ENCODE results near the gene RNF128.

RNF128 gene

DNA sequence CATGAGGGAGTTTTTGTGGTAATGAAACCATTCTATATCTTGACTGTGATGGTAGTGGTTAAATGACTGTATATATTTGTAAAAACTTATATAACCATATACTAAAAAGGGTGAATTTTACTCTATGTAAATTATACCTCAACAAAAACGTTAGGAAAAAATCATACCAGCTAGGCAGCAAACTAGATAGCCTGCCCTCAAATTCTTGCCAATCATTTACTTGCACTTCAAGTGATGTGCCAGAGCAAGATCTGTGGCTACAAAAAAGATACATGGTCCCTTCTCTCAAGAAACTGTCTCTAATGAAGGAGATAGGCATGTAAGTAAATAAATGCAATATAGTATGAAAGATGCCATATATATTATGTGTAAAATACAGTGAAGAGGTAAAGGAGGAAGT, 10.0 kb upstream of the RNF128 start:
- no peaks in the 10 kb centered on the region for H3K9me2 ChIP-seq (ENCODE audit: low read depth, low read length)
- no peaks in the 10 kb centered on the region for H3F3A ChIP-seq (ENCODE audit: insufficient read depth, low read length)
- no peaks in the 10 kb centered on the region for H4K20me1 ChIP-seq (ENCODE audit: insufficient read depth, low read length)
- no peaks in the 10 kb centered on the region for H3K27me3 ChIP-seq (ENCODE audit: insufficient read depth, low read length)
- H3K27ac ChIP-seq (ENCODE audit: low read depth, low read length, poor library complexity, severe bottlenecking), result no peak overlapping the region
- no peaks in the 10 kb centered on the region for H3K79me2 ChIP-seq (ENCODE audit: insufficient read depth, low read length)
- H3K4me1 ChIP-seq (ENCODE audit: insufficient read depth, low read length, severe bottlenecking), result no peaks in the 10 kb centered on the region
- no peak overlapping the region for H2AFZ ChIP-seq (ENCODE audit: low read length)
- H3K9ac ChIP-seq (ENCODE audit: low read length), result no peak overlapping the region
- TF ChIP-seq, protein P1, sequence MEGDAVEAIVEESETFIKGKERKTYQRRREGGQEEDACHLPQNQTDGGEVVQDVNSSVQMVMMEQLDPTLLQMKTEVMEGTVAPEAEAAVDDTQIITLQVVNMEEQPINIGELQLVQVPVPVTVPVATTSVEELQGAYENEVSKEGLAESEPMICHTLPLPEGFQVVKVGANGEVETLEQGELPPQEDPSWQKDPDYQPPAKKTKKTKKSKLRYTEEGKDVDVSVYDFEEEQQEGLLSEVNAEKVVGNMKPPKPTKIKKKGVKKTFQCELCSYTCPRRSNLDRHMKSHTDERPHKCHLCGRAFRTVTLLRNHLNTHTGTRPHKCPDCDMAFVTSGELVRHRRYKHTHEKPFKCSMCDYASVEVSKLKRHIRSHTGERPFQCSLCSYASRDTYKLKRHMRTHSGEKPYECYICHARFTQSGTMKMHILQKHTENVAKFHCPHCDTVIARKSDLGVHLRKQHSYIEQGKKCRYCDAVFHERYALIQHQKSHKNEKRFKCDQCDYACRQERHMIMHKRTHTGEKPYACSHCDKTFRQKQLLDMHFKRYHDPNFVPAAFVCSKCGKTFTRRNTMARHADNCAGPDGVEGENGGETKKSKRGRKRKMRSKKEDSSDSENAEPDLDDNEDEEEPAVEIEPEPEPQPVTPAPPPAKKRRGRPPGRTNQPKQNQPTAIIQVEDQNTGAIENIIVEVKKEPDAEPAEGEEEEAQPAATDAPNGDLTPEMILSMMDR (IDR thresholded peaks at IDR 0.05; ENCODE audit: low read length), result no peak
- TF ChIP-seq EZH2 (IDR thresholded peaks at IDR 0.05; ENCODE audit: borderline replicate concordance, low read length), result no peak
- no peak overlapping the region for H3K4me3 ChIP-seq (ENCODE audit: low read depth, low read length, poor library complexity, severe bottlenecking)
- H3K36me3 ChIP-seq (ENCODE audit: insufficient read depth, low read length), result no peaks in the 10 kb centered on the region
- H3K4me2 ChIP-seq (ENCODE audit: low read length), result no peak overlapping the region
- no peaks in the 10 kb centered on the region for H3K9me3 ChIP-seq (ENCODE audit: low read length)

GRCh38 chrX:106718709-106719108, 7.8 kb upstream of the RNF128 start:
- Histone ChIP-seq H2AFZ (ENCODE audit: low read length) (no peak overlapping the region), H3K36me3 (ENCODE audit: insufficient read depth, low read length) (no peaks in the 10 kb centered on the region), H3K27ac (ENCODE audit: low read depth, low read length, poor library complexity, severe bottlenecking) (no peak overlapping the region), H3K9me2 (ENCODE audit: low read depth, low read length) (no peaks in the 10 kb centered on the region), H3K9ac (ENCODE audit: low read length) (no peak overlapping the region), H3K79me2 (ENCODE audit: insufficient read depth, low read length) (no peaks in the 10 kb centered on the region), H3K4me3 (ENCODE audit: low read depth, low read length, poor library complexity, severe bottlenecking) (no peak overlapping the region), H4K20me1 (ENCODE audit: insufficient read depth, low read length) (no peaks in the 10 kb centered on the region), H3K9me3 (ENCODE audit: low read length) (no peaks in the 10 kb centered on the region), H3K27me3 (ENCODE audit: insufficient read depth, low read length) (no peaks in the 10 kb centered on the region), H3F3A (ENCODE audit: insufficient read depth, low read length) (no peaks in the 10 kb centered on the region), H3K4me2 (ENCODE audit: low read length) (no peak overlapping the region), H3K4me1 (ENCODE audit: insufficient read depth, low read length, severe bottlenecking) (no peaks in the 10 kb centered on the region)
- TF ChIP-seq, protein P1 (IDR thresholded peaks at IDR 0.05; ENCODE audit: low read length), result no peak
- no peak for TF ChIP-seq EZH2 (IDR thresholded peaks at IDR 0.05; ENCODE audit: borderline replicate concordance, low read length)

- no peaks in the 10 kb centered on the region for H3F3A ChIP-seq (ENCODE audit: insufficient read depth, low read length)
- H3K27me3 ChIP-seq (ENCODE audit: insufficient read depth, low read length), result no peaks in the 10 kb centered on the region
- no peaks in the 10 kb centered on the region for H3K9me3 ChIP-seq (ENCODE audit: low read length)
- no peak overlapping the region for H3K9ac ChIP-seq (ENCODE audit: low read length)
- no peaks in the 10 kb centered on the region for H3K9me2 ChIP-seq (ENCODE audit: low read depth, low read length)
- no peak overlapping the region for H3K27ac ChIP-seq (ENCODE audit: low read depth, low read length, poor library complexity, severe bottlenecking)
- H2AFZ ChIP-seq (ENCODE audit: low read length), result no peak overlapping the region
- no peaks in the 10 kb centered on the region for H3K36me3 ChIP-seq (ENCODE audit: insufficient read depth, low read length)
- no peak overlapping the region for H3K4me2 ChIP-seq (ENCODE audit: low read length)
- no peaks in the 10 kb centered on the region for H3K79me2 ChIP-seq (ENCODE audit: insufficient read depth, low read length)
- no peaks in the 10 kb centered on the region for H3K4me1 ChIP-seq (ENCODE audit: insufficient read depth, low read length, severe bottlenecking)
- TF ChIP-seq EZH2 (IDR thresholded peaks at IDR 0.05; ENCODE audit: borderline replicate concordance, low read length), result no peak
- TF ChIP-seq, protein P1 (IDR thresholded peaks at IDR 0.05; ENCODE audit: low read length), result no peak
- no peak overlapping the region for H3K4me3 ChIP-seq (ENCODE audit: low read depth, low read length, poor library complexity, severe bottlenecking)
- no peaks in the 10 kb centered on the region for H4K20me1 ChIP-seq (ENCODE audit: insufficient read depth, low read length)
These were observed 570 bp upstream of the RNF128 start for GRCh38 chrX:106725931-106726330.
